ENCODE data around the gene MLH3.

The MLH3 gene

GRCh38 chr14:75013290-75013689, 38.0 kb downstream of the MLH3 start:
- Histone ChIP-seq H3K27me3 (replicated peaks) (no peaks in the 10 kb centered on the region), H3K36me3 (replicated peaks) (peaks cover 30% of the 10 kb centered on the region), H3K27ac (no peak overlapping the region), H3K4me3 (ENCODE audit: low read depth, low read length) (no peak overlapping the region)
- no peak for DNase-seq
- in situ Hi-C loops (cut with HindIII; ENCODE audit: low pct_ligation_motif_present, low sequenced_read_pairs) = no loop called here
- no peak for TF ChIP-seq CTCF (IDR thresholded peaks at IDR 0.05; ENCODE audit: low read depth, low read length, missing control alignments)

GRCh38 chr14:75011356-75011994, 39.8 kb downstream of the MLH3 start:
- DNase-seq = peak; percentile 66
- Histone ChIP-seq H3K4me3 (ENCODE audit: low read depth, low read length) (no peak overlapping the region), H3K27me3 (replicated peaks) (no peaks in the 10 kb centered on the region), H3K27ac (peak overlapping the region; percentile 49), H3K36me3 (replicated peaks) (peaks cover 38% of the 10 kb centered on the region)
- no peak for TF ChIP-seq CTCF (IDR thresholded peaks at IDR 0.05; ENCODE audit: low read depth, low read length, missing control alignments)
- in situ Hi-C loops (cut with HindIII; ENCODE audit: low pct_ligation_motif_present, low sequenced_read_pairs) = no loop called here

GRCh38 chr14:75010472-75011093, 40.7 kb downstream of the MLH3 start:
- no peak for TF ChIP-seq CTCF (IDR thresholded peaks at IDR 0.05; ENCODE audit: low read depth, low read length, missing control alignments)
- Histone ChIP-seq H3K27ac (no peak overlapping the region), H3K4me3 (ENCODE audit: low read depth, low read length) (no peak overlapping the region), H3K36me3 (replicated peaks) (peaks cover 45% of the 10 kb centered on the region), H3K27me3 (replicated peaks) (no peaks in the 10 kb centered on the region)
- no peak for DNase-seq
- in situ Hi-C loops (cut with HindIII; ENCODE audit: low pct_ligation_motif_present, low sequenced_read_pairs) = no loop called here

GRCh38 chr14:75009176-75009575, 42.1 kb downstream of the MLH3 start:
- no peaks in the 10 kb centered on the region for H3K27me3 ChIP-seq (replicated peaks)
- no peak overlapping the region for H3K27ac ChIP-seq
- DNase-seq = no peak
- no peak for TF ChIP-seq CTCF (IDR thresholded peaks at IDR 0.05; ENCODE audit: low read depth, low read length, missing control alignments)
- H3K4me3 ChIP-seq (ENCODE audit: low read depth, low read length) = no peak overlapping the region
- H3K36me3 ChIP-seq (replicated peaks) = peaks cover 47% of the 10 kb centered on the region
- in situ Hi-C loops (cut with HindIII; ENCODE audit: low pct_ligation_motif_present, low sequenced_read_pairs) = no loop called here

GRCh38 chr14:75005357-75005756, 45.9 kb downstream of the MLH3 start:
- no peak for TF ChIP-seq CTCF (IDR thresholded peaks at IDR 0.05; ENCODE audit: low read depth, low read length, missing control alignments)
- H3K36me3 ChIP-seq (replicated peaks) = peaks cover 47% of the 10 kb centered on the region
- no peaks in the 10 kb centered on the region for H3K27me3 ChIP-seq (replicated peaks)
- no peak overlapping the region for H3K4me3 ChIP-seq (ENCODE audit: low read depth, low read length)
- H3K27ac ChIP-seq = no peak overlapping the region
- in situ Hi-C loops (cut with HindIII; ENCODE audit: low pct_ligation_motif_present, low sequenced_read_pairs) = no loop called here
- no peak for DNase-seq

Data from brain microvascular endothelial cell (primary cell).